LNCAP (cell line): ENCODE data around the gene SYNJ2.

Source experiments
- TF ChIP-seq, protein P1 (sequence below): fragments of 450-650 bp; IDR thresholded peaks from 2 replicates; pipeline ENCODE4 v1.5.1; 2017; ENCODE audit warnings: mild to moderate bottlenecking

Gene SYNJ2

DNA sequence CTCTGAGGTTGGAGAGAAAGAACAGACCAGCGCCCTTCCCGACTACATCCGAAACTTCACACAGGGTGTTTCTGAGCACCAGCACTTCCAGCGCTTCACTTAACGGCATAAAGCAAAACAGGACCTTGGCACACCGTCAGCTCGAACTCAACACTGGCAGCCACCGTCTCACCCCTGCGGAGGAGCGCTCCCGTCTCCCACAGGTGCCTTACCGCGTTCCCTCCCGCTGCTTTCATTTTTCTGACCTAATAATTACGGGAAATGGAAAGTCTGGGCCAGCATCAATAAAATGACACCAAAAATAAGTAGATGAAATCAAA lies 37.7 kb upstream of the SYNJ2 start:
- TF ChIP-seq, protein P1, sequence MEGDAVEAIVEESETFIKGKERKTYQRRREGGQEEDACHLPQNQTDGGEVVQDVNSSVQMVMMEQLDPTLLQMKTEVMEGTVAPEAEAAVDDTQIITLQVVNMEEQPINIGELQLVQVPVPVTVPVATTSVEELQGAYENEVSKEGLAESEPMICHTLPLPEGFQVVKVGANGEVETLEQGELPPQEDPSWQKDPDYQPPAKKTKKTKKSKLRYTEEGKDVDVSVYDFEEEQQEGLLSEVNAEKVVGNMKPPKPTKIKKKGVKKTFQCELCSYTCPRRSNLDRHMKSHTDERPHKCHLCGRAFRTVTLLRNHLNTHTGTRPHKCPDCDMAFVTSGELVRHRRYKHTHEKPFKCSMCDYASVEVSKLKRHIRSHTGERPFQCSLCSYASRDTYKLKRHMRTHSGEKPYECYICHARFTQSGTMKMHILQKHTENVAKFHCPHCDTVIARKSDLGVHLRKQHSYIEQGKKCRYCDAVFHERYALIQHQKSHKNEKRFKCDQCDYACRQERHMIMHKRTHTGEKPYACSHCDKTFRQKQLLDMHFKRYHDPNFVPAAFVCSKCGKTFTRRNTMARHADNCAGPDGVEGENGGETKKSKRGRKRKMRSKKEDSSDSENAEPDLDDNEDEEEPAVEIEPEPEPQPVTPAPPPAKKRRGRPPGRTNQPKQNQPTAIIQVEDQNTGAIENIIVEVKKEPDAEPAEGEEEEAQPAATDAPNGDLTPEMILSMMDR = no peak

DNA sequence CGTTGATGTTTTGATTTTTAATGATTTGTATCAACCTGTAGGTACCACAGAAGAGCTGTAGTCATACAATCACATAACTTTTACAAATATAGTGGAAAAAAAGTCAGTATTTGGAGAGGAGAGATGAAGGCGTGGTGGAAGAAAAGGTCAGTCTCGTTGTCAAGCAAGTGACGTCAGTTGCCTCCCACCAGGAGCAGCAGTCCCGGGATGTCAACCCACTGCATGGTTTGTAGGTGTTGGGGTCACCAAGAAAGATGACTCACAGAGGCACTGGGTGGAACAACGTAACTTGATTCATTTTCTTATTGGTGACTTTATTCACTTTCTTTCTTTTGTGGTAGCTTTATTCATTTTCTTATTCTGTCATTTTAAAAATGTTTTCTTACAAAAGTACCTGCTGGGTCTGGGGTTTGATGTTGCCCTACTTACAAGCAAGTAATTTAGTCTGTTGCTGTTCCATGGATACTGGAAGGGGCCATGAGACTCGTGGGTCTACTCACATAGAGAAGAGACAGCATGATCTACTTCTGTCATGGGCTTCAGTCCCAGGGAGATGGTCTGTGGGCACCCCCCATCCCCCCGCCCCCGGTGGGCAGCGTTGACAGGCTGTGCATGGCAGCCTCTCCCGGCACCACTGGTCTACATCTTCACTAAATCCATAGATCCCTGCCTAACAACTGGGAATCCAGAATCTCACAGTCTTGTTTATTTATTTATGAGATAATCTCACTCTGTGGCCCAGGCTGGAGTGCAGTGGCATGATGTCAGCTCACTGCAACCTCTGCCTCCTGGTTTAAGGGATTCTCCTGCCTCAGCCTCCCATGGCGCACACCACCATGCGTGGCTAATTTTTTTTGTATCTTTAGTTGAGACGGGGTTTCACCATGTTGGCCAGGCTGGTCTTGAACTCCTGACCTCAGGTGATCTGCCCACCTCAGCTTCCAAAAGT lies 36.4 kb upstream of the SYNJ2 start:
- TF ChIP-seq, protein P1 = no peak

DNA sequence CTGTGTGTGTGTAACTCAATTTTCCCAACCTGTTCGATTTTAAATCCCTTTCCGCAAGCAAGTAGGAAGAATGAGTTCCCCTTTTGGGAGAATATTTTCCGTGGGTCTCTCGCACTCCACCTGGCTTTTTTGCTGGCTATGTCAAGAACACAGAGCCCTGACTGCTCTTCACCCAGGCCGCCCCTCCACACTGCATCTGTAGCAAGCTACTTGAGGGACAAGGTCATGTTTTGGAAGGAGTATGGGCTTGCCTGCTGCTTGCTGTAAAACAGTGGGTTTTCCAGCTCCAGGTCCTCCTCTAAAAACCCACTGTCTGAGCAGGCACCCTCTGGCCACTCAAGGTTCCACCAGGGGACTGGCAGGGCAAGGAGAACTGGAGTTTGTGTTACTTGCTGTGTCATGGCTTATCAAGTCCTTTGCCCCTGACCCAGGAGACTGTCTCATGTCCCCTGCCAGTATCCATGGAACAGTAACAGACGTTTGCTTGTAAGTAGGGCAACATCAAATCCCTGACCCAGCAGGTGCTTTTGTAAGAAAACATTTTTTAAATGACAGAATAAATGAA lies 35.5 kb upstream of the SYNJ2 start:
- TF ChIP-seq, protein P1 = no peak

DNA sequence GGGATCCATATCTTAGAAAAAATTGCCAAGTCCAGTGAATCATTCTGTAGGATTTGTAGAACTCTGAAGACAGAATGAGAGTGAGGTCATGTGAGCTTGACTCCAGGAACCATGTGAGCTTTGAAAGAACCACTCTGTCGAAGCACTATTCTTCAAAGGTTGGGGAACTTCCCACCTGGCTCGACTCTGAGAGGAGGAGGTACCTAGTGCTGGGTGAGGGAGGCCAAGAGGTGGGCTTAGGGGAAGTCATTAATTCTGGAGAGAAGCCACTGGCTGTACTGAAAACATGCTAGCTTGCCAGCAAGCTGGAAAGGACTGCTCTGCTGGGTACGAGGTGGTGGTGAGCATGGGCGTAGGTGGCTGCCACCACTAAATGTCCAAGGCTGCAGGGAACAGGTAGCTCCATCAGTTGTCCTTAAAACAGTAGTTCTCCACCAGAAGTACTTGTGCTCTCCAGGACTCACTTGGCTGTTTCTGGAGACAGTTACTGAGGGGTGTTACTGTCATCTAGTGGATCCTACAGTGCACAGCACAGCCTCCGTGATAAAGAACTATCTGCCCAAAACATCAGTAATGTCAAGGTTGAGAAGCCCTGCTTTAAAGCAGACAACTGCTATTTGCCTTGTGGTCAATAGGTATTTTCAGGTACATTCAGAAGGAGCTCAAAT lies 34.7 kb upstream of the SYNJ2 start:
- TF ChIP-seq, protein P1 = peak; percentile 36; the same call in 1 of the 2 replicates

DNA sequence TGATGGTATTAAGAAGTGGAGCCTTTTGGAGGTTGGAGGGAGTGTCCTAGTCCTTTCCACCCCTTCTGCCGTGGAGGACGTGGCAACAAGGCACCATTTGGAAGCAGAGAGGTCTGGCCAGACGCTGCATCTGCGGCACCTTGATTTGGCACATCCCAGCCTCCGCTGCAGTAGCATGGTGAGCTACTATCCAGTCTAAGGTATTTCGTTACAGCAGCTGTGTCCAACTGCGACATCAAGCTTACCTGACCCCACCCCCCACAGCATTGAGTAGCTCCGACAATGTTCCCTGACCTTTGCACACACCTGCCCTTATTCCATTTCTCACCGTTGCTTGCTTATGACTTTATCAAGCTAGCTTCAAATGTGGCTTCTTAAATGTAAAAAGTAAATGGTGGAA lies 29.8 kb upstream of the SYNJ2 start:
- TF ChIP-seq, protein P1 = no peak

DNA sequence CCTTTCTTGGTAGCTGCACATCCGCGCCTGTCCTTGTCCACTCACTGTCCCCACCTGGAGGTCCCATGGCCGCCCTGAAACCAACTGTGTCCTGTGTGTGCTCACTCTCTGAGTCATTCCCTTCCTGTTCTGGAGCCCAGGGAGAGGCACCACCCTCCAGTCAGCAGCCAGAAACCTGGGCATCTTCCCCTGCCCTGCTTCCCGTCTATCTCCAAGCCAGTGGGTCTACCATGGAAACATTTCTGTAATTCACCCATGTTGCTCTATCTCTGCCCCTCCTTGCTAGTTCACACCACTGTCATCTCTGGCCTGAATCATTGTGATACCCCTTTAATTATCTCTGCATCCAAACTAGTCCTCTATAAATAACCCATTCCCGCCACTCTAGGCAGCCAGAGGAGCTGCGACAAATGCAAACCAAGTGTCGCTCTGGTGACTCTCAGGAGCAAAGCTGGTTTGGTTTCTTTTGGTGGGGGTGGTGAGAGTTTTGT lies 28.8 kb upstream of the SYNJ2 start:
- TF ChIP-seq, protein P1 = no peak

DNA sequence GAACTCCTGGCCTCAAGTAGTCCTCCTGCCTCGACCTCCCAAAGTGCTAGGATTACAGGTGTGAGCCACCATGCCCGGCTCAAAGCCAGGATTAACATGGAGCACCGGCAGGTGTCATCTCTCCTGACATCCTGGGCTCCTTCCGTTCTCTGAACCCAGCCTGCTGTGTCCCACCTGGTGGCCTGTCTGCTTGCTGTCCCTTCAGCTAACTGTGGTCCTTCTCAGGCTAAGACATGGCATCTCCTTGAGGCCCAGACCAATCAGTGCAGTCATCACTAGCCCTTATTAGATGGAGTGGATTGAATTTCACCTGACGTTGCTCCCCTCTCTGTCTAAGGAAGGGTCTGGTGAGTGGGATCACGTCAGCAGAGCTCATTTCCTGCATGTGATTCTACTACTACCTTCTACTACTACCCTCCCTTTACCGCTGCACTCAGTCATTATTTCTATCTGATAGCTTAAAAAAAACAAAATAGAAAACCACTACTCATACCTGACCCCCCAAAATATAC lies 28.0 kb upstream of the SYNJ2 start:
- TF ChIP-seq, protein P1 = no peak
